HUES48 (cell line): ENCODE results near the gene NINL.

Experiments
- H3K27ac ChIP-seq: one replicate; pipeline ENCODE4 v1.7.0; 2013; ENCODE audit warnings: low read depth, low read length, inconsistent platforms
- H3K27me3 ChIP-seq: 2 replicates; pipeline ENCODE4 v1.6.1; 2013; ENCODE audit warnings: mild to moderate bottlenecking, low read length; ENCODE audit not compliant: control insufficient read depth, insufficient read depth
- H3K36me3 ChIP-seq: 2 replicates; pipeline ENCODE4 v1.6.1; 2013; ENCODE audit warnings: low read length; ENCODE audit not compliant: control insufficient read depth, insufficient read depth
- H3K4me1 ChIP-seq: 2 replicates; pipeline ENCODE4 v1.6.1; 2013; ENCODE audit warnings: mild to moderate bottlenecking, low read length; ENCODE audit not compliant: control insufficient read depth, insufficient read depth
- H3K4me3 ChIP-seq: 2 replicates; pipeline ENCODE4 v1.5.1; 2013; ENCODE audit warnings: mild to moderate bottlenecking, low read depth, low read length
- H3K9ac ChIP-seq: 2 replicates; pipeline ENCODE4 v1.6.1; 2013; ENCODE audit warnings: mild to moderate bottlenecking, low read depth, low read length, moderate library complexity
- H3K9me3 ChIP-seq: 2 replicates; pipeline ENCODE4 v1.6.1; 2013; ENCODE audit warnings: low read length; ENCODE audit not compliant: control insufficient read depth, insufficient read depth

The NINL gene

DNA sequence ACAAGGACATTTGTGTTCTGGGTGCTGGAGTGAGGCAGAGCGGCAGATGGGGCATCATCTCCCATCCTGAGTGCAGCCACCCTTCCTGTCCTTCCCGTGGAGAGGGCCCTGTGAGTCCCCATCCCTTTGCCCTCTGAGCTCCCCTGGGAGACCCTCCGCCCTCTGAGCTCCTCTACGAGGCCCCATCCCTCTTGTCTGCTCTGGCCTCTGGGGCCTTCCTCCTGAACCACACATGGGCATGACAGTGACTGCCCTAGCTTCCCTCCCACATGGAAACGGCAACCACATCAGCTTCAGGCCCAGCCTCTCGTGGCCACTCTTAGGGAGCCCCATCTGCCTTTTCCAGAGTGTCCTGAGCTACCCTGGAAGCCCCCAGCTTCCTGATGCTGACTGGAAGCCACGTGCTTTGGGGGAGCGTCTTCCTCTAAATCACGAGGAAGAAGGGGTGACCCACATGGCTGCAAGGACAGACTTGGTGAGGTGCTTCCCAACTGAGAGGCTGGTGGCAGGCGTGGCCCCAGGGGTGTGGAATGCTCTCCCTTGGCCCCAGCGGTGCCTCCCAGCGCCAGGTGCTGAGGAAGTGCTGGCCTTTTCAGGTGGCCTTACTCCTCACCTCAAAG, 125.3 kb downstream of the NINL start:
- H3K4me1 ChIP-seq, result no peaks in the 10 kb centered on the region
- no peaks in the 10 kb centered on the region for H3K9me3 ChIP-seq
- no peak overlapping the region for H3K27ac ChIP-seq
- H3K9ac ChIP-seq, result no peak overlapping the region
- H3K27me3 ChIP-seq, result no peaks in the 10 kb centered on the region
- H3K4me3 ChIP-seq, result no peak overlapping the region
- peaks cover 76% of the 10 kb centered on the region for H3K36me3 ChIP-seq

DNA sequence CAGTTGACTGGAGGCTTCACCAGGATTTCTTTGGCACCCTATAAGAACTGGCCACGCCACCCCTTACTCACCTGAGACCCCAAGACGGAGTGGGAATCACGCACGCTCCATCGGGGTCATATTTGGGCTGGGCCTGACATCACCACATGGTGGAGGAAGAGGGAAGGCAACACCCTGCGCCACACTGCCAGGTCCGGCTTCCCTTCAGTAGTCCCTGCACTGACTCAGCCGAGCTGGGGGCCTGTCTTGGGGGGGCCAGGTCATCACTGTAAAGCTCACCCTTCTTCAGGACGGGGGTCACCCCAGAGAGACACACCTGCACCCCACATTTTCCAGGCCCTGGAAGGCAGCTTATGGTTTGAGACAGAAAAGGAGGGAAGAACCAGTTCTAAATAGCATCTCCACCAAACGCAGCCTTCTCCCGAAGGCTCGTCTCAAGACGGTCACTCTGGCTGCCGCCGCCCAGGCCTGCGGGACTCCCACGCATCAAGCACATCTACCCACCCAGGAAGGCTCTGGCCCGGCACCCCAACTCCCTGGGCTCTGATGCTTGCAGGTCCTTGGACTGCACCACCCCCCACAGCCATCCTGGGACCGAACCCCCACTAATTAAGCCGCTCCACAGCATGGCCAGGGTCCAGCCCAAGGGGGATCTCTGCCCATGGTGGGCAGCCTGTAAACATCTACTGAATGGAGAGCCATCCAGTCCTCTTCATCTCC, 126.1 kb downstream of the NINL start:
- no peaks in the 10 kb centered on the region for H3K4me1 ChIP-seq
- no peaks in the 10 kb centered on the region for H3K9me3 ChIP-seq
- H3K4me3 ChIP-seq, result no peak overlapping the region
- H3K27ac ChIP-seq, result no peak overlapping the region
- H3K9ac ChIP-seq, result no peak overlapping the region
- H3K27me3 ChIP-seq, result no peaks in the 10 kb centered on the region
- H3K36me3 ChIP-seq, result peaks cover 76% of the 10 kb centered on the region

DNA sequence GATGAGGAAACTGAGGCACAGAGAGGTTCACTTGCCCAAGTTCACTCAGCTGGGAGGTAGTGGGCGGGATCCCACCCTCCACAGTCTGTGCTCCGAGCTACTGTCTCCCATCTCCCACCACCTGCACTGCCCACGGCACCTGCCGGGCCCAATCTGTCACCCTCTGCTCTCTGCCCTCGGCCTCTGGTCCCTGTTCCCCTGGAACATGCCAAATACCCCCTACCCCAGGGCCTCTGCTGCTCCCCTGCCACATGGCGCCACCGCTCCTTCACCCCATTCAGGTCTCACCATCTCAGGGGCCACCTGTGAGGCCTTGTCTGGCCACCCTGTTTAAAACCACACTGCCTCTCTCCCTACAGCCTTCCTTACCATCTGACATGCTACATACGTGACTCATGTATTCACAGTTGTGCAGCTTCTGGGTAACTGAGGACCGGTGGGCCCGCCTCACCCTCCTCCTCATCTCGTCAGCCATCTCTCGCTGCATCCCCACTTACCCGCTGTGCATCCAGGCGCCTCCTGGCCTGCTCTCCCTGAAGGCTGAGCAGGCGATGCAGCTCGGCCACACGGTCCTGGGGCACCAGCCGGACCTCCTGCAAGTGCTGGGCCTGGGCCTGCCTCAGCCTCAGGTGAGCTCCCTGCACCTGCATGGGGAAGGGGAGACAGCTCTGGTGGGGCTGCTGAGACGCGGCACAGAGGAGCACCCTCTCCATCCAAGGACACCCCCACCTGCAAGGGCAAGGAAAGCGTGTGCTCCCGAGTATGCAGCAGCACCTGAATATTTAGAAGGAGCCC, 127.2 kb downstream of the NINL start:
- Histone ChIP-seq H3K4me1 (no peaks in the 10 kb centered on the region), H3K9me3 (no peaks in the 10 kb centered on the region), H3K4me3 (no peak overlapping the region), H3K27ac (no peak overlapping the region), H3K36me3 (peaks cover 78% of the 10 kb centered on the region), H3K27me3 (no peaks in the 10 kb centered on the region), H3K9ac (no peak overlapping the region)

DNA sequence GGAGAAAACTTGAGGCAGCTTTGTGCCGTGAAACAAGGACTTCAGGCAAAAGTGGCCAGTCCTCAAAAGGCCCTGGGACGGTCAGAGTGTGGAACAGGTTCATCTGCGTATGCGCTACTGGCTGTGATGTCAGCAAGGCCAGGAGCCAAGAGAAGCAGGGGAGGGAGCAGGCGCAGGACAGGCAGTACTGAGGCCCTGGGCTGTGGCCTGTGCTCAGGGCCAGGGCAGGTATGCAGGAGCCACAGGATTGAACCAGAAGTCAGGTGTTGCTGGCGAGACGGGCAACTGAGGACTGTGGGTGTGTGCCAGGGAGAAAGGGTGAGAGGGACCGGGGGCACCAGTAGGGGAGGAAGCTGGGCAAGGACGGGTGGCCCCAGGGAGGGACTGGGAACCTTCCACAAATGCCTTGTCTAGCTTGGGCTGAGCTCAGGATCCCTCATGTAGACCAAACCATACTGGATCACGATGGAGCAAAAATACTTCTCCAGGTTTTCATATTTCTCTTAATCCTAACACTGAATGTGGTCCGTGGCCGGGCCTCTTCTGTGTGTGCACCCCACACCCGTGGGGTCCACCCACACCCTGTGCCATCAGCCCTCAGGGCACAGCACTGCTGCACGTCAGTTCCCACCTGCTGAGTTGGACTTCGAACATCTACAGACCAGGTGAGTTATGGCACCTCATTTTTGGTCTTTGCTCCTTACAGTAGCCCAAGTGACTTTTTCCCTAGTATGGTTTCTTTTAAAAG, 131.0 kb downstream of the NINL start:
- Histone ChIP-seq H3K27me3 (no peaks in the 10 kb centered on the region), H3K4me3 (no peak overlapping the region), H3K4me1 (no peaks in the 10 kb centered on the region), H3K9me3 (no peaks in the 10 kb centered on the region), H3K9ac (no peak overlapping the region), H3K27ac (no peak overlapping the region), H3K36me3 (peaks cover 64% of the 10 kb centered on the region)

DNA sequence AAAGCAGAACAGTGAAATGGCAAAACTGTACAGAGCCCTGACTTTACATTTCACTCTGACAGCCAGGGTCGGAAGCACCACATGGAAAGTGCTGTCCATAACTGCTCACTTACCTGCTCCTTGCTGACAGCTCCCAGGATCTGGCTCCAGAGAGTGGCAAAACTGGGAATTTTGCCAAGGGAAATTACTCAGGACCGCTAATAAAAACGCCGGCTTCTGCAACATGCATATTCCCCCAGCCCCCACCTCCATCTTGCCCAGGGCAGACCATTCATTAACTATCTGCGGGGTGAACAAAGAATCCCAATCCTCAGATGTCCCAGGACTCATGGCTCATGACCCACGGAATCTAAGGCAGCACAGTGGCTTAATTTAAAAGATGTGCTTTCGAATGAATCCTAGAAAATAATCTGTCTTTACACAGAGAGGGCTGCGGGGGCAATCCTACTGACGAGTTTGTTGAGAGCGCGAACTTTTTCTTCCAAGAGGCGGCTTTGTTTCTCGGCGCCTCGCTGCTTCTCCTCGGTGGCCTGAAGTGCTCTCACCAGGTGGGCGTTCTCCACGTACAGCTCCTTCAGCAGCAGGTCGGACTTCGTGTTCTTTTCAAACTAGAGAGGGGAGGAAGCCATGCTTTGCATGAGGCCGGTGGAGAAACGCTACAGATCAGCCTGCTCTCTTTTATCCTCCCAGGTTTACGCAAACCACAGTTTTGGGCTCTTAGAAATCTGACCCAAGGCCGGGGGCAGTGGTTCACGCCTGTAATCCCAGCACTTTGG, 132.1 kb downstream of the NINL start:
- no peak overlapping the region for H3K9ac ChIP-seq
- H3K27me3 ChIP-seq, result no peaks in the 10 kb centered on the region
- H3K9me3 ChIP-seq, result no peaks in the 10 kb centered on the region
- H3K4me1 ChIP-seq, result no peaks in the 10 kb centered on the region
- H3K36me3 ChIP-seq, result peaks cover 65% of the 10 kb centered on the region
- no peak overlapping the region for H3K27ac ChIP-seq
- H3K4me3 ChIP-seq, result no peak overlapping the region

DNA sequence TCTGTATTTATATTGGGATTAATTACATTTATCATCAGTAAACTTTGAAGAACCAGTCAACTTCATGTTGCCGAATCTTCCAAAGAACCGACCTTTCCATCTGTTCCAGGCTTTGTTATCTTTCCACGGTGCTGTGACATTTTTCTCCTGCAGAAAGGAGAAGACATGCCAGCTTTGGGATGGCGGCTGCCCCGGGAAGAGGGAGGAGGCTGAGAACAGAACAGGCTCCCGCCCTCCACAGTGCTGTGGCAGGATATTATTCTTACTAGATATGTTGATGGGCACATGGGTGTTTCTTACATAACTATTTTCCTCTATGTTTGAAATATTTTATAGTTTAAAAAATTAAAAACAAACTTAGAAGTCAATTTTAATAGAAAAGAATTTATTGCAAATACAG, 133.0 kb downstream of the NINL start:
- H3K4me1 ChIP-seq, result no peaks in the 10 kb centered on the region
- H3K27me3 ChIP-seq, result no peaks in the 10 kb centered on the region
- H3K9me3 ChIP-seq, result no peaks in the 10 kb centered on the region
- H3K9ac ChIP-seq, result no peak overlapping the region
- H3K36me3 ChIP-seq, result peaks cover 65% of the 10 kb centered on the region
- H3K27ac ChIP-seq, result no peak overlapping the region
- no peak overlapping the region for H3K4me3 ChIP-seq

DNA sequence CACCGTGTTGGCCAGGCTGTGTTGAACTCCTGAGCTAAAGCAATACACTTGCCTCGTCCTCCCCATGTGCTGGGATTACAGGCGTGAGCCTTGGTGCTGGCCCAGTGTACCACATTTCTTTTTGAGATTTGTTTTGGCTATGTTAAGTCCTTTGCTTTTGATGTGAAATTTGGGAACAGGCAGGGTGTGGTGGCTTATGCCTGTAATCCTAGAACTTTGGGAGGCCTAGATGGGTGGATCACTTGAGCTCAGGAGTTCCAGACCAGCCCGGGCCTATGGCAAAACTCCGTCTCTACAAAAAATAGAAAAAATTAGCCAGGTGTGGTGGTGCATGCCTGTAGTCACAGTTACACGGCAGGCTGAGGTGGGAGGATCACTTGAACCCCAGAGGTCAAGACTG, 137.7 kb downstream of the NINL start:
- no peak overlapping the region for H3K27ac ChIP-seq
- H3K9ac ChIP-seq, result no peak overlapping the region
- H3K4me3 ChIP-seq, result no peak overlapping the region
- H3K36me3 ChIP-seq, result peaks cover 72% of the 10 kb centered on the region
- H3K27me3 ChIP-seq, result no peaks in the 10 kb centered on the region
- H3K4me1 ChIP-seq, result no peaks in the 10 kb centered on the region
- no peaks in the 10 kb centered on the region for H3K9me3 ChIP-seq

DNA sequence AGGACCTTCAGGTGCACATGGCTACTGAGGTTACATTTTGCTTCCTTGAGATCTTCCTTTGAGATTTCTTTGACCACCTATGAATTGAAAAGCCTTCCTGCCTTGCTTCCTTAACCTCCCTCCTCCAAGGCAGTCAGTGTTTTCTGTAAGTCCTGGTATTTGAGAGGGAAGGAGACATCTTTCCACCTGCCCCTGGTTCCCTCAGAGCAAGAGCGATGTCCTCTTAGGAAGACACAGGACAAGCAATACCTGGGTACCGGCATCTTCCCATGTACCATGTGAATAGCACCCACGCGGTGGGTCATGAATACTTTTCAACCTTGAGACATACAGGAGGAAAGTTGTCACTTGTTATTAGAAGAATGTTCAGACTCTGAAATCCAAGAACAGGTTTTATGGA, 140.8 kb downstream of the NINL start:
- Histone ChIP-seq H3K9ac (no peak overlapping the region), H3K36me3 (peaks cover 82% of the 10 kb centered on the region), H3K27ac (no peak overlapping the region)

DNA sequence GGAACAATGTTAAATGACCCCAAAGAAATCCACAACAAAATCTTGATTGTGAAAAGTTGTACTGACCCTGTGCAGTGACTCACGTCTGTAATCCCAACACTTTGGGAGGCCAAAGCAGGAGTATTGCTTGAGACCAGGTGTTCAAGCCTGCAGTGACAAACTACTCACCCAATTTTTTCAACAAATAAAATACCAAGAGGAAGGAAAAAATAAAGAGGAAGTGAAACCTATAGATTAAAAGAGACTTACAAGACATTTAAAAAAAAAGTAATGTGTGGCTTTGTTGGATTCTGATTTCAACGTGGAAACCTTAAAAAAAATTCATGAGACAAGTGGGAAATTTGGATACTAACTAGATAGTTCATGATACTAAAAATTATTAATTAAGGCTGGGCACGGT, 146.0 kb downstream of the NINL start:
- no peaks in the 10 kb centered on the region for H3K27me3 ChIP-seq
- H3K36me3 ChIP-seq, result peaks cover 66% of the 10 kb centered on the region
- no peak overlapping the region for H3K4me3 ChIP-seq
- no peaks in the 10 kb centered on the region for H3K9me3 ChIP-seq
- H3K9ac ChIP-seq, result no peak overlapping the region
- no peak overlapping the region for H3K27ac ChIP-seq
- peaks cover 15% of the 10 kb centered on the region for H3K4me1 ChIP-seq

More for the DNA sequence above, 140.8 kb downstream of the NINL start:
- no peak overlapping the region for H3K4me3 ChIP-seq
- no peaks in the 10 kb centered on the region for H3K9me3 ChIP-seq
- no peaks in the 10 kb centered on the region for H3K4me1 ChIP-seq
- H3K27me3 ChIP-seq, result no peaks in the 10 kb centered on the region

DNA sequence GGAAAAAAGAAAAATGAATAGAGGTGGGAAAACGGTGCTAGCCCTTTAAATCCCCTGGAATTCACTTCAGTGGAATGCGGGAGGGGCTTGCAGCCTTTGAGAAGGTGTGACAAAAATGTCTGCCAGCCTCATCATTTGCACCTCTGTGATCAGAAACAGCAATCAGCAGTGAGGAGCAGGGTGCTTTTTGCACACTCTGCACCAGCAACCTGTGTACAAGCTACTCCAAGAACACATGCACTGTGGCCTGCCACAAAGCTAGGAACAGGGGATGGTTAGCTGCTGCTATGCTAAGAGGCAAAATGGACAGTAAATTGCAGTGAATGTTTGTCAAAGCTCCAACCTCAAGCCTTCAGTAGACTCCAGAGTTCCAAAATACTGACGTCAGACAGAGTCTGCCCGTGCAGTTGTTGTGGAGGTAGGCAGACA, 148.2 kb downstream of the NINL start:
- Histone ChIP-seq H3K27me3 (no peaks in the 10 kb centered on the region), H3K9ac (peak overlapping the region; percentile 31; the same call in 1 of the 2 replicates), H3K36me3 (peaks cover 67% of the 10 kb centered on the region), H3K27ac (peak overlapping the region; percentile 79), H3K4me3 (no peak overlapping the region), H3K4me1 (peaks cover 15% of the 10 kb centered on the region), H3K9me3 (no peaks in the 10 kb centered on the region)
